BJ (cell line): ENCODE results near the gene PCDHGA9. TPM values are rescaled to one million over a fixed set of nuclear protein-coding genes. Genes with fewer than 3 reads are reported as not detected.
A peak's percentile ranks its signal among the peaks of the same experiment; 100 is the strongest.

Experiments
- CTCF ChIA-PET: fragments of 350-600 bp; formaldehyde crosslinking; extraction: SDS; loops from one replicate; lab custom pipeline; 2021; ENCODE audit warnings: antibody characterized with exemption, inconsistent platforms; lab: Yijun Ruan, JAX
- POLR2A ChIA-PET: fragments of 300-600 bp; sonication (Branson Sonifier 250); formaldehyde crosslinking; extraction: SDS; loops from one replicate; lab custom pipeline; 2021; ENCODE audit warnings: antibody characterized with exemption; lab: Charles Lee
- DNase-seq: peaks from one replicate; pipeline ENCODE4 v3.0.0-alpha.2; 2011; ENCODE audit warnings: low read depth
- H3K27me3 ChIP-seq: 2 replicates; pipeline ENCODE4 v1.6.0; 2011; ENCODE audit warnings: low read length; ENCODE audit not compliant: control insufficient read depth, insufficient read depth
- H3K36me3 ChIP-seq: 2 replicates; pipeline ENCODE4 v1.5.1; 2011; ENCODE audit warnings: low read length; ENCODE audit not compliant: control insufficient read depth, insufficient read depth
- H3K4me3 ChIP-seq: 2 replicates; pipeline ENCODE4 v1.5.1; 2011; ENCODE audit warnings: low read depth, mild to moderate bottlenecking, control low read depth, low read length
- polyA plus RNA-seq: library from polyadenylated mRNA; depleted of rRNA; stranded (reverse); fragments of >200 nt; gene quantifications from 2 replicates; pipeline ENCODE4 v1.2.3, GENCODE V29; 2011
- TF ChIP-seq, protein P1 (sequence below): IDR thresholded peaks from 2 replicates; pipeline ENCODE4 v1.5.1; 2011; ENCODE audit warnings: low read depth, mild to moderate bottlenecking, control low read depth, inconsistent platforms, low read length, moderate library complexity; ENCODE audit not compliant: insufficient read depth

PCDHGA9 gene
- polyA plus RNA-seq, 1 experiment = 1.2 TPM

- POLR2A ChIA-PET = no interaction called here
- Histone ChIP-seq H3K27me3 (0 out of 2 replicates have a peak, but pooled peaks cover 2% of the 10 kb centered on the region), H3K36me3 (no peaks in the 10 kb centered on the region), H3K4me3 (peak within 1 kb of the TSS; percentile 36)
- CTCF ChIA-PET = interaction anchor here (0.6 to 2.8 kb wide), 7 partner anchors 17 to 207 kb away, joined by 3 to 9 read pairs (median 4); partner anchors contain the start of gene PCDHGA2
- TF ChIP-seq, protein P1, sequence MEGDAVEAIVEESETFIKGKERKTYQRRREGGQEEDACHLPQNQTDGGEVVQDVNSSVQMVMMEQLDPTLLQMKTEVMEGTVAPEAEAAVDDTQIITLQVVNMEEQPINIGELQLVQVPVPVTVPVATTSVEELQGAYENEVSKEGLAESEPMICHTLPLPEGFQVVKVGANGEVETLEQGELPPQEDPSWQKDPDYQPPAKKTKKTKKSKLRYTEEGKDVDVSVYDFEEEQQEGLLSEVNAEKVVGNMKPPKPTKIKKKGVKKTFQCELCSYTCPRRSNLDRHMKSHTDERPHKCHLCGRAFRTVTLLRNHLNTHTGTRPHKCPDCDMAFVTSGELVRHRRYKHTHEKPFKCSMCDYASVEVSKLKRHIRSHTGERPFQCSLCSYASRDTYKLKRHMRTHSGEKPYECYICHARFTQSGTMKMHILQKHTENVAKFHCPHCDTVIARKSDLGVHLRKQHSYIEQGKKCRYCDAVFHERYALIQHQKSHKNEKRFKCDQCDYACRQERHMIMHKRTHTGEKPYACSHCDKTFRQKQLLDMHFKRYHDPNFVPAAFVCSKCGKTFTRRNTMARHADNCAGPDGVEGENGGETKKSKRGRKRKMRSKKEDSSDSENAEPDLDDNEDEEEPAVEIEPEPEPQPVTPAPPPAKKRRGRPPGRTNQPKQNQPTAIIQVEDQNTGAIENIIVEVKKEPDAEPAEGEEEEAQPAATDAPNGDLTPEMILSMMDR = peak; percentile 51
- DNase-seq = no peak
These were observed 42.7 kb upstream of the PCDHGA9 start, which contains the start of gene PCDHGB2 for GRCh38 chr5:141359790-141360426. TSS of gene PCDHGB2 (plus strand) at chr5:141359994. CDS start at chr5:141360136, 142 bp downstream.

GRCh38 chr5:141360685-141361084 lies 41.9 kb upstream of the PCDHGA9 start:
- Histone ChIP-seq H3K36me3 (no peaks in the 10 kb centered on the region), H3K27me3 (peaks cover 2% of the 10 kb centered on the region; the same call in 1 of the 2 replicates), H3K4me3 (no peak overlapping the region)
- TF ChIP-seq, protein P1 = no peak
- POLR2A ChIA-PET = no interaction called here
- no peak for DNase-seq
- CTCF ChIA-PET = interaction anchor here (0.6 to 1.1 kb wide), 3 partner anchors 68 to 203 kb away, joined by 3 to 5 read pairs (median 4); no protein-coding TSS in a partner anchor

DNA sequence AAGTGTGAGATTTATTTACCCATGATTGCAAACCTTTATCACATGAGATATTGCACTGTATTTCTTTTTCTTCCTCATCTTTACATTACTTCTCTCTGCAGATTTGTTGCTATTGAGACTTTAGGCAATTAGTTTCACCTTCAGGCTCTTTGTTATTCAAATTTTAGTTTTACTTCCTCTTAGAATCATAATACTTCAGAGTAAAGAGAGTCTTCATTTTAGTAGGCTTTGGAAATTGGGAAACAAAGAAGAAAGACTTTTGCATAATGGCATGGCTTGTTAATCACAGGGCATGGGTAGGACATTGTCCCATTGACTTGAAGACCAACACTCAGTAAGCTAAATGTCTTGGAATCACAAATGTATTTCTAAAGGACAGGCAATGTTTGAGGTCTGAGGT lies 39.9 kb upstream of the PCDHGA9 start:
- DNase-seq = no peak
- H3K27me3 ChIP-seq = peaks cover 2% of the 10 kb centered on the region; the same call in 1 of the 2 replicates
- CTCF ChIA-PET = interaction anchor here (1.0 to 2.4 kb wide), 2 partner anchors 9 to 201 kb away, joined by 3 to 17 read pairs; no protein-coding TSS in a partner anchor
- H3K4me3 ChIP-seq = no peak overlapping the region
- H3K36me3 ChIP-seq = no peaks in the 10 kb centered on the region
- POLR2A ChIA-PET = no interaction called here
- TF ChIP-seq, protein P1 = no peak

- Histone ChIP-seq H3K36me3 (no peaks in the 10 kb centered on the region), H3K4me3 (peak within 1 kb of the TSS; percentile 30), H3K27me3 (peaks cover 2% of the 10 kb centered on the region; the same call in 1 of the 2 replicates)
- no peak for DNase-seq
- POLR2A ChIA-PET = no interaction called here
- TF ChIP-seq, protein P1 = peak; percentile 32; the same call in 1 of the 2 replicates
- CTCF ChIA-PET = interaction anchor here (0.6 to 2.6 kb wide), 19 partner anchors 9 to 228 kb away, joined by 3 to 17 read pairs (median 4); partner anchors contain the start of genes PCDHGA10, PCDHGA11, PCDHGA4 and PCDHGA6
These were observed 38.5 kb upstream of the PCDHGA9 start, which contains the start of gene PCDHGA5 for GRCh38 chr5:141363952-141364660. TSS of gene PCDHGA5 (plus strand) at chr5:141364162. CDS start at chr5:141364331, 169 bp downstream.
